K562 (cell line): Measurements from ENCODE around the gene GGTLC2. TPM values are rescaled to one million over a fixed set of nuclear protein-coding genes. Genes with fewer than 3 reads are reported as not detected.

Experiments
- ZNF184 ChIP-seq: sonication (generic); formaldehyde crosslinking; IDR thresholded peaks from 2 replicates; pipeline ENCODE4 v1.5.0; 2020; ENCODE audit warnings: missing genetic modification reagents
- polyA plus RNA-seq, 8 experiments: library from polyadenylated mRNA; depleted of rRNA in 4 of 8; stranded (reverse) in 5 of 8; unstranded in 3 of 8; fragments of >200 nt; fragmentation: Nextera tagmentation in 2 of 8; fragmentation: Illumina TruSeq in 1 of 8; extraction: Ambion mirVana in 2 of 8; extraction: Trizol in 1 of 8; gene quantifications; 2 replicates each; pipeline versions ENCODE4 v1.2.1 to v1.2.3, GENCODE V29; 2011 to 2014; ENCODE audit warnings: inconsistent platforms in 1 of 8, missing spikeins in 1 of 8
- total RNA-seq, 7 experiments: library from RNA; depleted of rRNA in 6 of 7; stranded (reverse); fragments of >200 nt in 6 of 7; fragmentation: Illumina TruSeq in 2 of 7; extraction: Trizol in 2 of 7; gene quantifications; 2 replicates each; pipeline versions ENCODE4 v1.2.1 to v1.2.3, GENCODE V29; 2011 to 2021; ENCODE audit warnings: low replicate concordance in 1 of 7
- TF ChIP-seq, protein P1 (sequence below): sonication (generic); formaldehyde crosslinking; IDR thresholded peaks from 2 replicates; pipeline ENCODE4 v1.8.1; 2023; ENCODE audit warnings: mild to moderate bottlenecking, missing genetic modification reagents, moderate library complexity
- TF ChIP-seq, protein P2 (sequence below): fragments of 250-450 bp; sonication (Bioruptor Pico); IDR thresholded peaks from 2 replicates; pipeline ENCODE4 v1.5.0; 2021; ENCODE audit warnings: mild to moderate bottlenecking, borderline replicate concordance
- TF ChIP-seq, protein P3 (sequence below), 2 experiments: fragments of 200-800 bp in 1 of 2; sonication (Bioruptor generic) in 1 of 2; sonication (generic) in 1 of 2; formaldehyde crosslinking in 1 of 2; IDR thresholded peaks in 1 of 2; conservative IDR thresholded peaks in 1 of 2; 2 replicates each; pipeline versions ENCODE4 v1.5.0 to v1.6.1; 2016 to 2020; ENCODE audit warnings: missing compliant biosample characterization in 1 of 2, missing genetic modification characterization in 1 of 2, missing genetic modification reagents in 1 of 2

Gene GGTLC2
- total and polyA plus RNA-seq, 9 of the 15 experiments (the other 6 are each of a cell fraction or from before 2014, with no cell fraction given), result not detected

DNA sequence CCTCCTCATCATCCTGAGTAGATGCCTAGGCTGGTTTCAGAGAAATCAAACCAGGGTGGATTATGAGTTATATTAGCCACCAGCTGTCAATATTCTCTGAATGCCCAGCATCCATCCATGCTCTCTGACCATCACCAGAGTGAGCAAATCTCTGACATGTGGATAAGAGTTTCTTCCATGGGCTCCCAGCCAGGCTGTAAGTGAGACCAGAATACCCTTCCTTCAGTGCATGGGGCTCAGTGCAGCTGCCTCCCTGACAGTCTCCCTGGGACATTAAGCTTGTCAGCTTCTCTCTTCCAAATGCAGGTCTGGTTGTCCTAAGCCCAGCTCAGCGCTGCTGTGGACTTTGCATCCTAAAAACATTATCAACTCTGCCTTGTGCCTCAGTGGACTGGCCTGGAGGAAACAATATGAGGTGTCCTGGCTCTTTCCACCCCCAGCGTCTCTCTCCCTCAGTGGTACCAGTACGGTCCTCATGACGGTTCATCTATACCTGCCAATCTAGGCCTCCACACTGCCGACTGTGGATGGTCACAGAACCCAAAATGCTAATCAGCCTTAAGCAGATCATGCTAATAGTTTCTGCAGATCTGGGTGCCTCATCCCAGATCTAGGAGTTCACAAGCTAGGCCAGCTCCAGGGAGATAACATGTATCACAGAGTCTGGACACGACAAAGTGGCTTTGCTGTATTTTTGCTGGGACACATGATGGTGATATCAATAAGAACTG is 43.7 kb upstream of the GGTLC2 start (continued):
- TF ChIP-seq, protein P1, sequence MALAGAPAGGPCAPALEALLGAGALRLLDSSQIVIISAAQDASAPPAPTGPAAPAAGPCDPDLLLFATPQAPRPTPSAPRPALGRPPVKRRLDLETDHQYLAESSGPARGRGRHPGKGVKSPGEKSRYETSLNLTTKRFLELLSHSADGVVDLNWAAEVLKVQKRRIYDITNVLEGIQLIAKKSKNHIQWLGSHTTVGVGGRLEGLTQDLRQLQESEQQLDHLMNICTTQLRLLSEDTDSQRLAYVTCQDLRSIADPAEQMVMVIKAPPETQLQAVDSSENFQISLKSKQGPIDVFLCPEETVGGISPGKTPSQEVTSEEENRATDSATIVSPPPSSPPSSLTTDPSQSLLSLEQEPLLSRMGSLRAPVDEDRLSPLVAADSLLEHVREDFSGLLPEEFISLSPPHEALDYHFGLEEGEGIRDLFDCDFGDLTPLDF (CRISPR knock-in tag), result peak; percentile 32; the same call in 1 of the 2 replicates
- TF ChIP-seq, protein P2, sequence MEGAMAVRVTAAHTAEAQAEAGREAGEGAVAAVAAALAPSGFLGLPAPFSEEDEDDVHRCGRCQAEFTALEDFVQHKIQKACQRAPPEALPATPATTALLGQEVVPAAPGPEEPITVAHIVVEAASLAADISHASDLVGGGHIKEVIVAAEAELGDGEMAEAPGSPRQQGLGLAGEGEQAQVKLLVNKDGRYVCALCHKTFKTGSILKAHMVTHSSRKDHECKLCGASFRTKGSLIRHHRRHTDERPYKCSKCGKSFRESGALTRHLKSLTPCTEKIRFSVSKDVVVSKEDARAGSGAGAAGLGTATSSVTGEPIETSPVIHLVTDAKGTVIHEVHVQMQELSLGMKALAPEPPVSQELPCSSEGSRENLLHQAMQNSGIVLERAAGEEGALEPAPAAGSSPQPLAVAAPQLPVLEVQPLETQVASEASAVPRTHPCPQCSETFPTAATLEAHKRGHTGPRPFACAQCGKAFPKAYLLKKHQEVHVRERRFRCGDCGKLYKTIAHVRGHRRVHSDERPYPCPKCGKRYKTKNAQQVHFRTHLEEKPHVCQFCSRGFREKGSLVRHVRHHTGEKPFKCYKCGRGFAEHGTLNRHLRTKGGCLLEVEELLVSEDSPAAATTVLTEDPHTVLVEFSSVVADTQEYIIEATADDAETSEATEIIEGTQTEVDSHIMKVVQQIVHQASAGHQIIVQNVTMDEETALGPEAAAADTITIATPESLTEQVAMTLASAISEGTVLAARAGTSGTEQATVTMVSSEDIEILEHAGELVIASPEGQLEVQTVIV, result no peak
- 0 out of 2 replicates have a peak, but pooled peaks have one; percentile 46 for TF ChIP-seq ZNF184 (CRISPR knock-in tag)
- TF ChIP-seq, protein P3, sequence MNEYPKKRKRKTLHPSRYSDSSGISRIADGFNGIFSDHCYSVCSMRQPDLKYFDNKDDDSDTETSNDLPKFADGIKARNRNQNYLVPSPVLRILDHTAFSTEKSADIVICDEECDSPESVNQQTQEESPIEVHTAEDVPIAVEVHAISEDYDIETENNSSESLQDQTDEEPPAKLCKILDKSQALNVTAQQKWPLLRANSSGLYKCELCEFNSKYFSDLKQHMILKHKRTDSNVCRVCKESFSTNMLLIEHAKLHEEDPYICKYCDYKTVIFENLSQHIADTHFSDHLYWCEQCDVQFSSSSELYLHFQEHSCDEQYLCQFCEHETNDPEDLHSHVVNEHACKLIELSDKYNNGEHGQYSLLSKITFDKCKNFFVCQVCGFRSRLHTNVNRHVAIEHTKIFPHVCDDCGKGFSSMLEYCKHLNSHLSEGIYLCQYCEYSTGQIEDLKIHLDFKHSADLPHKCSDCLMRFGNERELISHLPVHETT (CRISPR knock-in tag; conservative IDR thresholded peaks at IDR 0.05 in 1 of 2, IDR thresholded peaks at IDR 0.05 in 1 of 2), result peak in 1 of 2 experiments; percentile 80; a peak in 2 of 4 replicates
